ENCODE measurements around the gene RAB36. TPM values are rescaled to one million over a fixed set of nuclear protein-coding genes. Genes with fewer than 3 reads are reported as not detected.

Gene RAB36
- polyA plus RNA-seq, 1 of the 3 experiments (the other 2 are of a cell fraction): 6.6 TPM

GRCh38 chr22:23113847-23114720 lies 31.2 kb upstream of the RAB36 start:
- no peaks in the 10 kb centered on the region for H3K27me3 ChIP-seq (ENCODE audit: insufficient read depth)
- POLR2A ChIA-PET: interaction anchor here (0.7 to 1.6 kb wide), 3 partner anchors 44 to 654 kb away, joined by 3 to 6 read pairs (median 3); partner anchors contain the start of genes CHCHD10 and GNAZ
- H3K4me2 ChIP-seq: no peak overlapping the region
- no peaks in the 10 kb centered on the region for H3K79me2 ChIP-seq (ENCODE audit: insufficient read depth)
- peak overlapping the region in 1 of 2 experiments; percentile 86; a peak in 2 of 4 replicates for H3K27ac ChIP-seq (ENCODE audit: low read depth in 2 of 2, low read length in 1 of 2)
- no peaks in the 10 kb centered on the region for H3K9me3 ChIP-seq
- CTCF ChIA-PET: interaction anchor here (0.6 to 4.0 kb wide), 9 partner anchors 8 to 750 kb away, joined by 3 to 47 read pairs (median 3); no protein-coding TSS in a partner anchor
- H3F3A ChIP-seq (replicated peaks; ENCODE audit: insufficient read depth): no peaks in the 10 kb centered on the region
- H3K4me3 ChIP-seq (ENCODE audit: low read depth in 2 of 2, low read length in 1 of 2): no peak overlapping the region
- no peak for DNase-seq
- no peak overlapping the region for H2AFZ ChIP-seq (ENCODE audit: low read depth)
- no peaks in the 10 kb centered on the region for H3K36me3 ChIP-seq (replicated peaks in 1 of 2; ENCODE audit: control insufficient read depth in 1 of 2, insufficient read depth in 2 of 2, low read length in 1 of 2)
- H3K9me2 ChIP-seq: no peaks in the 10 kb centered on the region
- 87% methylated on average over 11 of the region's 18 CpGs for WGBS (ENCODE audit: low lambda C conversion rate)
- TF ChIP-seq TEAD4 (IDR thresholded peaks at IDR 0.05; ENCODE audit: borderline replicate concordance, insufficient read depth): no peak
- TF ChIP-seq, protein P1, sequence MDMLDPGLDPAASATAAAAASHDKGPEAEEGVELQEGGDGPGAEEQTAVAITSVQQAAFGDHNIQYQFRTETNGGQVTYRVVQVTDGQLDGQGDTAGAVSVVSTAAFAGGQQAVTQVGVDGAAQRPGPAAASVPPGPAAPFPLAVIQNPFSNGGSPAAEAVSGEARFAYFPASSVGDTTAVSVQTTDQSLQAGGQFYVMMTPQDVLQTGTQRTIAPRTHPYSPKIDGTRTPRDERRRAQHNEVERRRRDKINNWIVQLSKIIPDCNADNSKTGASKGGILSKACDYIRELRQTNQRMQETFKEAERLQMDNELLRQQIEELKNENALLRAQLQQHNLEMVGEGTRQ (IDR thresholded peaks at IDR 0.05; ENCODE audit: borderline replicate concordance, low read depth, low read length): no peak
- TF ChIP-seq MEF2A (IDR thresholded peaks at IDR 0.05; ENCODE audit: borderline replicate concordance, low read depth): no peak
- no peak for TF ChIP-seq ELF1 (IDR thresholded peaks at IDR 0.05)
- no peak for TF ChIP-seq NRF1 (IDR thresholded peaks at IDR 0.05; ENCODE audit: low read depth, low read length)
- H3K9ac ChIP-seq: no peak overlapping the region
- H3K4me1 ChIP-seq (ENCODE audit: control insufficient read depth in 1 of 2, insufficient read depth in 2 of 2, low read depth in 1 of 2, low read length in 1 of 2): peaks cover 0 to 98% of the 10 kb centered on the region in 2 experiments; a peak in 1 of 4 replicates
- no peaks in the 10 kb centered on the region for H4K20me1 ChIP-seq (ENCODE audit: insufficient read depth)

DNA sequence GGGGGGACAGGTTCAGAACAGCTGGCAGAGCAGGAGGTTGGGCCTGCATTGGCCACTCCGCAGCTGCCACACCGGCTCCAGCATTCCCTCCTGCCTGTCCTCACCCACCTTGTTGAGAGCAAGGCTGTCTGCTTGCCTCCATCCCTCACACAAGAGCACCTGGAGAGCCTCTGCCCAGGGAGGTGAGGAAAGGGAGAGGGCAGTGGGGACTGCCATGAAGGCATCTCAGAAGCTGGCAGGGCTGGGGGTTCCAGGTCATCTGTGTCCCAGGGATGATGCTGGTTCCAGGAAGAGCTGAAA lies 30.6 kb upstream of the RAB36 start:
- Histone ChIP-seq H3K4me1 (ENCODE audit: control insufficient read depth in 1 of 2, insufficient read depth in 2 of 2, low read depth in 1 of 2, low read length in 1 of 2) (peaks cover 0 to 92% of the 10 kb centered on the region in 2 experiments; a peak in 1 of 4 replicates), H3F3A (replicated peaks; ENCODE audit: insufficient read depth) (no peaks in the 10 kb centered on the region), H3K27ac (ENCODE audit: low read depth in 2 of 2, low read length in 1 of 2) (no peak overlapping the region; a peak in 1 of 4 replicates), H3K4me3 (ENCODE audit: low read depth in 2 of 2, low read length in 1 of 2) (no peak overlapping the region), H3K9me2 (no peaks in the 10 kb centered on the region), H3K36me3 (replicated peaks in 1 of 2; ENCODE audit: control insufficient read depth in 1 of 2, insufficient read depth in 2 of 2, low read length in 1 of 2) (no peaks in the 10 kb centered on the region), H3K9me3 (no peaks in the 10 kb centered on the region), H3K27me3 (ENCODE audit: insufficient read depth) (no peaks in the 10 kb centered on the region), H3K4me2 (no peak overlapping the region), H3K9ac (no peak overlapping the region), H2AFZ (ENCODE audit: low read depth) (no peak overlapping the region), H3K79me2 (ENCODE audit: insufficient read depth) (no peaks in the 10 kb centered on the region), H4K20me1 (ENCODE audit: insufficient read depth) (no peaks in the 10 kb centered on the region)
- CTCF ChIA-PET: interaction anchor here (1.2 to 4.0 kb wide), 4 partner anchors 13 to 159 kb away, joined by 3 to 47 read pairs (median 23); no protein-coding TSS in a partner anchor
- TF ChIP-seq YY1 (IDR thresholded peaks at IDR 0.05; ENCODE audit: low read depth) (no peak), CTCF (IDR thresholded peaks at IDR 0.05) (no peak), MEF2A (IDR thresholded peaks at IDR 0.05; ENCODE audit: borderline replicate concordance, low read depth) (no peak), USF1 (IDR thresholded peaks at IDR 0.05; ENCODE audit: borderline replicate concordance, low read depth) (no peak), EP300 (IDR thresholded peaks at IDR 0.05; ENCODE audit: borderline replicate concordance in 1 of 2, low read depth in 1 of 2, low read length in 1 of 2) (no peak), ZBTB33 (IDR thresholded peaks at IDR 0.05; ENCODE audit: borderline replicate concordance, low read depth) (no peak), RXRA (IDR thresholded peaks at IDR 0.05; ENCODE audit: borderline replicate concordance, low read depth) (no peak), RCOR1 (IDR thresholded peaks at IDR 0.05; ENCODE audit: low read length) (no peak), FOXM1 (IDR thresholded peaks at IDR 0.05; ENCODE audit: low read depth) (no peak), GABPA (IDR thresholded peaks at IDR 0.05; ENCODE audit: low read depth) (no peak), TCF12 (IDR thresholded peaks at IDR 0.05) (no peak)
- POLR2A ChIA-PET: interaction anchor here (1.6 kb wide), 1 partner anchor 59 kb away, joined by 3 read pairs; no protein-coding TSS in a partner anchor
- DNase-seq: no peak
- 86% methylated on average over 2 of the region's 2 CpGs for WGBS (ENCODE audit: low lambda C conversion rate)

All from SK-N-SH (cell line).